NCI-H2029 treated with DMSO at 0.1 percent for 48 hours (cell line): Measurements from ENCODE around the gene TPCN1.

Source experiments
- DNase-seq: peaks from one replicate; lab custom pipeline; 2025; lab: John Stamatoyannopoulos, UW

The TPCN1 gene

GRCh38 chr12:113262710-113263109 lies 41.4 kb downstream of the TPCN1 start:
- DNase-seq = no peak

GRCh38 chr12:113263431-113263963 lies 42.2 kb downstream of the TPCN1 start:
- no peak for DNase-seq

GRCh38 chr12:113266106-113266895 lies 45.0 kb downstream of the TPCN1 start:
- no peak for DNase-seq

DNA sequence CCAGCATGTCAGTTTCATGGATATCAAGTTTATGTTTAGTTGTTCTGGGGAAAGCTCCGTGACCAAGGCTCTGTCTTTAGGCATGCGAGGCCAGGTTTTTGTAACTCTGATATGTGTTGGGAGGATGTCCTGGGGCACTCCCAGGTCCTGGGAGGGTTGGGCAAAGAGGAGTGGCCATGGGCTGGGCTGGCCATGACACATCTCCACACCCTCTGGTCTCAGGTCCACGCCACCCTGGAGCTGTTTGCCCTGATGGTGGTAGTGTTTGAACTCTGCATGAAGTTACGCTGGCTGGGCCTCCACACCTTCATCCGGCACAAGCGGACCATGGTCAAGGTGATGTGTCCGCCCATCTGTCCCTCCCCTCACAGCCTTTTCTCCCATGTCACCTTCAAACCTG lies 46.4 kb downstream of the TPCN1 start:
- DNase-seq = no peak

DNA sequence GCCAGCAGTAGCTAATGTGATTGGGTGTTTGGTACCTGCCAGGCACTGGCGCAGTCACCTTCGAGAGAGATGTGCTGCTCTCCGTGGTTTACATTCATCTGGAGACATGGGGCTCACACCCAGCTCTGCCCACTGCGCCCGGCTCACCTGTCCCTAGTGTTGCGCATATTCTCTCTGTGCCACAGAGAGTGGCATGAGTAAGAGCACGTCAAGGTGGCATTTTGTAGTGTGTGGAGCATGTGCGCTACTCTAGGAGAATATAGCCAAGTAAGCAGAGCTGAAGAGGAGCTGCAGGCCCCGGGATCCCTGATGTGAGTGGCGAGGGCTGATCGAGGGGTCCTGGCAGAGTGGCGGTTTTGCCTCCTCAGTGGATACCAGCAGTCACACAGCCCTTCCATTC lies 46.9 kb downstream of the TPCN1 start:
- DNase-seq = no peak

- no peak for DNase-seq
These were observed 47.4 kb downstream of the TPCN1 start for GRCh38 chr12:113268621-113269020.

GRCh38 chr12:113269257-113269943 lies 48.1 kb downstream of the TPCN1 start:
- no peak for DNase-seq

GRCh38 chr12:113270709-113271009 lies 49.4 kb downstream of the TPCN1 start:
- no peak for DNase-seq

DNA sequence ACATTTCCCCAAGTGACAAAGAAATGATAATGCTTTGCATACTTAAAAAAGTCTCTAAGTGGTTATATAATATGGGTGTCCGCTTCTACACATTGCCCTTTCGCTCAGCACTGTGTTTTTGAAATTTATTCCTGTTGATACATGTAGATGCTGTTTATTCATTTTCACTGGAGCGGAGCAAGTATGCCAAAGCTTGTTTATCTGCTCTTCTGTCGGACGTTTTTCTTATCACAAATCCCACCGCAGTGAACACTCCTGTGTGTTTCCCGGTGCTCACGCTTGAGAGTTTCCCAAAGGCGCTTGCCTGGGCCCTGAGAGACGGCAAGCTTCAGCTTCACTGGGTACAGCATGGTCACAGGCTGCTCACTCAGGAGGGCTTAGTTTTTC lies 50.2 kb downstream of the TPCN1 start:
- no peak for DNase-seq

DNA sequence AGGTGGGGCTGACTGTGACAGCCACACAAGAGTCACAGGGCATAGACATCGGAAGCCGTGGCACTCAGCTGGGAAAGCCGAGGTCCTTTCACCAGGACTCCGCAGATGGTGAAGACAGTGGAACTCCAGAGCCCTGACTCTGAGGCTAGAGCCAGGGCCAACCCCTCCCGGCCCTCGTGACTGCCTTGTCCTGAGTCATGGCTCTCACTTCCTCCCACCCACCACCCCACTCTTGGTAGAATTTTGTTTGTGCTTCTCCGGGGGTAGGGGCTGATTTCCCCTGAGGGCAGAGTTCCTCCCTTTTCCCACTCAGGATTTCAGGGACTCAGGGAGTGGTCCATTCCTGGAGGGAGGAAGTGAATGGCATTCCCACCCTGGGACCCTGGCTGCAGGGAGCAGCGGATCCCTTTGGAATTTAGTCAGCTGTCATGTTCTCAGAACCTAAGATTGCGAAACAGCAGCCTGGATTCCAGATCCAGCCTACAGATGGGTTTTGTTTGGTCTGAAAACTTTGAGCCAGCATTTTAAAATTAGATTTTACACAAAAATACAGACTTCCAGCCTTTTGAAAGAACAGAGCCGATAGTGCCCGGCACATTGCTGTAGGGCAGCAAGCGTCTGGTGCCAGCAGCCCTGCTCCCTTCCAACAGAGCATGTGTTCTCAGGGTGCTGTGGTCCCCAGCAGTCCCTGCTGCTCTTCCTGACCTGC lies 50.7 kb downstream of the TPCN1 start:
- DNase-seq = no peak

DNA sequence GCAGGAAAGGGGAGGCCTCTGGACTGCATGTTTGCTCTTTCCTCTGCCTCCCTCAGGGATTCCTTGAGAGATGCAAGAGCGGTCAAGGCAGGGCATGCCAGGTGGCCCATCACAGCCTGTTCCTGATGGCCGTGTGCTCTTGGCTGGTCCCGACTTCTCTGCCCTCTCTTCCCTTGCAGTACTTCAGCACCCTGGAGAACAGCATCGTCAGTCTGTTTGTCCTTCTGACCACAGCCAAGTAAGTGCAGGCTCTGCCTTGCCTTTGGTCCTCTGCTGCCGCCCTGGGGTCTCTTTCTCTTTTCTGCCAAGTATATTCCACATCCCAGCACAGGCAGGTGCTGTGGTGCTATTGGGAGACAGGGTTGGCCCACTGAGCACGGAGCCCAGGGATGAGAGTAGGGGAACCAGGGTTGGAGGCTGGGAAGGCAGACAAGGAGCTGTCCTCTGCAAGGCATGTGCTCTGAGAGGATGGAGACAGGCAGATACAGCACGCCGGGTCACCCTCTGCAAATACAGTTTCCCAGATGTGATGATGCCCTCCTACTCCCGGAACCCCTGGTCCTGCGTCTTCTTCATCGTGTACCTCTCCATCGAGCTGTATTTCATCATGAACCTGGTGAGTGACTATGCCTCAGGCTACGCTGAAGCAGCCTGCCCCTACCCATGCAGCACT lies 51.9 kb downstream of the TPCN1 start:
- no peak for DNase-seq

GRCh38 chr12:113274848-113275247 lies 53.6 kb downstream of the TPCN1 start:
- DNase-seq = no peak

DNA sequence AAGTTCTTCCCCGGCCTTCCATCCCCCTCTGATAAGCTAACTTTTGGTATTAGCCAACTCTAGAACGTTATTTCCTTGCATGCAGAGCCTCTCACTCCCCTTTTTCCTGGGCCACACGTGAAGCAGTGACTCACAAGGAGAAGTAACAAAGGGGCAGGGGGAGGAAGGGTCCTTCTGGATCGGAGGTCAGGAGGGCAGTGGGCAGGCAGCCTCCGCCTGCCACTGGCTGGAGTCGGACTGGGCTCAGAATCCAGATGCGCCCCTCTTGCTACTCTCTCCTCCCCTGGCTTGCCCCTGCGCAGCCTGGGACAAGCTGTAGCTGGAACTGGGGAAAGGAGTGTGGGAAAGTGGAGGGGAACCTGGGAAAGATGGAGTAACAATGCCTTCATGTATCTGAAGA lies 55.0 kb downstream of the TPCN1 start:
- no peak for DNase-seq

- no peak for DNase-seq
These were observed 55.8 kb downstream of the TPCN1 start for GRCh38 chr12:113276946-113277500.

GRCh38 chr12:113277511-113277910 lies 56.2 kb downstream of the TPCN1 start:
- no peak for DNase-seq

DNA sequence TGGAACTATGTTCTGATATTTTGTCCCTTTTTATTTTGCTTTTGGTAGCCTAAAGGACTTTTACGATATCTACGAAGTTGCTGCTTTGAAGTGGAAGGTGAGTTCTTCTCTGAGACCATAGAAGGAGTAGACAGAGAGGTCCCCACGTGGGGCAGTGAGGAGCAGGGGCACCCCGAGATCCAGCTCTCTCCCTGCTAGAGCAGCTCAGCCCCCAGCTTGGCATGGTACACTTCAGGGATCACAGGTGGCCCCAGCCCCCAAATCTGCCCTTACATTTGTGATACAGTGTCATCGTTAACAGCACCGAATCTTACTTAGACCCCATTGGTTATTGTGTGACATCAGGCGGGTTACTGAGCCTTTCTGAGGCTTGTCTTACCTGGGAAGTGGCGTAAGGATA lies 56.9 kb downstream of the TPCN1 start:
- no peak for DNase-seq

- DNase-seq = peak; percentile 48
These were observed 57.4 kb downstream of the TPCN1 start for GRCh38 chr12:113278633-113279032.

GRCh38 chr12:113284751-113285150 lies 63.5 kb downstream of the TPCN1 start:
- no peak for DNase-seq

DNA sequence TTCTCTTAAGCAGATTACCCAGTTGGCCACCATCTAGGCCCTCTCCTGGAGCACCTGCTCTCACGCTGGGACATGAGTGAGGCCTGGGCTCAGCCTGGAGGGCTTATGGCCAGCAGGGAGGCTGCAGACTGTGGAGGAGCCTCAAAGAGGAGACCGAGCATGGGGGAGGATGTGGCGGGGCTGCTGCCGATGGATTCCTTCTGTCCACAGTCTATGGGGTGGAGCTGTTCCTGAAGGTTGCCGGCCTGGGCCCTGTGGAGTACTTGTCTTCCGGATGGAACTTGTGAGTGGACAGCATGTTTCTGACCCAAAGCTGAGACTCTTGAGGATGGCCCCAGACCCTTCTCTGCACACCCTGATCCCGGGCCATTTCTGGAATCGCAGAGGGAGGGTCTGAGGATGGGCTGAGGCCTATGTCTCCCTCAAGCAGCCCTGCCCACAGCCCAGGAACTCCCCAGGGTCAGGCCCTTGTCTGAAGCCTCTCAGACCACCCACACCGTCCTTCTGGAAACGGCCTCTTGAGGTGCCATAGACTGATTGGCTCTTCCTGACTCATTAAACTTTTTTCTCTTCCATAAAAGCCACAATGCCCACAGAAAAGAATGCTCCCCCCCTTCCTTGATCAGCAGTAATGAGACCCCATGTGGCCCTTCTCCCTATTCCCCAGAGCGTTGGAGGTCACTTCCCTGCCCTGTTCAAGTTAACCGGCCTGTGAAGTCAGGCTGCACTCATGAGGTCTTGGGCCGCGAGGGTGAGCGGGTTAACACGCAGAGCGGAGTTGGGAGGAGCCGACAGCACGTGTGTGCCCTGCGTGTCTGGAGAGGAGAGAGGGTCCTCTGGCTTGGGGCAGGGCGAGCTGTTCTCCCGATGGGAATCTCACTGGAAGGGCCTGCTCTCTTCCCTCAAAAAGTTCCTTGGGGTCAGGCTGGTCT lies 64.7 kb downstream of the TPCN1 start:
- DNase-seq = no peak

- DNase-seq = no peak
These were observed 65.4 kb downstream of the TPCN1 start for GRCh38 chr12:113286712-113287111.
